ENCODE data around the gene ZNF750. TPM values are rescaled to one million over a fixed set of nuclear protein-coding genes. Genes with fewer than 3 reads are reported as not detected.

ZNF750 gene
- total RNA-seq: 1 to 10 TPM in 2 of 8 experiments, under 1 TPM in 6; 0.07 to 2.5 (median 0.42) TPM

DNA sequence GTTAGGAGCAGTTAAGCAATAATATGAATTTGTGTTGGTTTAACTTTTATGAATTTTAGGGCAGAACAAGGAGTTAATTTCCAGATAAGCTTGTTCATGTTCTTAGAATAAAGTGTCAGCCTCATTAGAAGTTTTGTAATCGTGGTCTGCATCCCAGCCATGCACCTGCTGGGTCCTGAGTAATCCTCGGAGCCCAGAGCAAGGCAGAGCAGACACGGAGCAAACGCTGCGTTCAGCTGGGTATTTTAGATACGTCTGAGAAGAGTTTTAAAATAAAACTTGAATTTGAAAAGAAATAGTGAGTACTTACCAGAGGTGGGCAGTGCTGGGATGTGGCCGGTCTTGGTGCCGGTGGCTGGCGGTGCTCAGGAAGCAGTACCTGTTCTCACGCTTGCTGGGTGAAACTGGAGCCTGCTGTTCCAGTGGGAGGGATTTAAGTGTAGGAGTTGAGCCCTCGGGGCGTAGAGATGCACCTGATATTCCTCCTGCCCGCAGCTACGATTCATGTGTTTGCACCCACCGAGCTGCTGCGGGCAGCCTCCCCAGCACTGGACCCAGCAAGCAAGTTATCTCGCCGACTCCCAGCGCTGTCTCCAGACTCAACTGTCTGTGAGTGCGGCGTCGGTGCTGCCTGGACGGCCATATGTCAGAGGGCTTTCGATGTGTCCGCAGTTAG, at the start of gene ZNF750:
Gene ZNF750 (minus strand): TSS at position 406 of the 676 bp plus-strand sequence. CDS start 7,568 bp downstream, outside the sequence.
- 60 to 97% (median 90%) methylated on average over 2 to 11 of the region's 25 CpGs; no CpG with 5 or more reads in 2 of the 10 experiments for WGBS, 10 experiments
- no peak for ATAC-seq (replicated peaks in 6 of 8)
- Histone ChIP-seq H3K4me3 (no peak within 1 kb of the TSS), H3K27ac (no peak within 1 kb of the TSS), H3K4me1 (replicated peaks in 1 of 2) (peaks cover 22 to 23% of the 10 kb centered on the region in 2 donors)
- in situ Hi-C loops (cut with MboI; ENCODE audit: low pct_unique_long_range_greater_than_20kb in 2 of 9, low sequenced_read_pairs in 9 of 9, unreplicated experiment in 9 of 9): no loop called here

DNA sequence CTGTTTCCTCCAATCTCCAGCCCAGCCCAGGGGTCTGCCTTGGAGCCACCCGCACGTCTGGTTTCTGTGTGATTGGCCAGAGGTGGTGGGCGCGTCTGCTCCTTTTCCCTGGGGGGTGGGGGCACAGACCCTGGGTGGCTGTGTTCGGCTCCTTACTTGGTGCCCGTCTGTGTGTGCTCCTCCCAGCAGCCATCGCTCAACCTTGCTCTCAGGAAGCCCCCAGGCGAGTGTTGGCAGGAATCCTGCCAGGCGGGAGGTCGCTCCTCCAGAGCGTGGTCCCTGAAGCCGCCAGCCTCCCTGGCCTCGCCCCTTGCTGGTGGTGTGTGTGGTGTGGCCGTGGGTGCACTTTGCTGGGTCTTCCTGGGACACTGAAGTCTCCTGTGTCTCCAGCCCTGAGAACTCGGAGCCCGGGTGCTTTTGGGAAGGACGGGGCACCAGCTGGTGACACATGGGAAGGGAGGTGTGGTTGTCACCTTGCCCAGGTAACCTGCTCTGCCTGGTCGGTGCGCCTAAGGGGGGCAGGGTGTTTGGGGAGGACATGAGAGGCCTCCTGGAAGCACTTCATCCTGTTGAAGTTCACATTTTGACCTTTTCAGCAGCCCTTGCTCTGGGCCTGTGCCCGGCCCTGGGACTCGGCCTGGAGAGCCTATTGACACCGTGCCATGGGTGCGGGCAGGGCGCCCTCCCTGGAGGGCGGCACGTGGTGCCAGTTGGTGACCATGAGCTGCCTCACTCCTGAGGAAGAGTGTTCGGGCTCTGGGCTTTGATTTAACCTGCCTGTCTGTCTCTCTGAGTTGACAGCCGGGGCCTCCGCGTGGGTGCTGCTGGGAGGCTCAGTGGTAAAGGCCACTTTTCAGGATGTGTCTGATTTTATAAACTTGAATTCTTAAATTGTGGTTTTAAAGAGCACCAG, 49.0 kb upstream of the ZNF750 start:
- Histone ChIP-seq H3K4me3 (no peak overlapping the region), H3K4me1 (replicated peaks in 1 of 2) (peaks cover 9 to 11% of the 10 kb centered on the region in 2 donors), H3K27ac (no peak overlapping the region)
- no peak for ATAC-seq (replicated peaks in 6 of 8)
- 80 to 100% (median 91%) methylated on average over 1 to 11 of the region's 30 CpGs; no CpG with 5 or more reads in 3 of the 10 experiments for WGBS, 10 experiments
- in situ Hi-C loops (cut with MboI; ENCODE audit: low pct_unique_long_range_greater_than_20kb in 2 of 9, low sequenced_read_pairs in 9 of 9, unreplicated experiment in 9 of 9): no loop called here

DNA sequence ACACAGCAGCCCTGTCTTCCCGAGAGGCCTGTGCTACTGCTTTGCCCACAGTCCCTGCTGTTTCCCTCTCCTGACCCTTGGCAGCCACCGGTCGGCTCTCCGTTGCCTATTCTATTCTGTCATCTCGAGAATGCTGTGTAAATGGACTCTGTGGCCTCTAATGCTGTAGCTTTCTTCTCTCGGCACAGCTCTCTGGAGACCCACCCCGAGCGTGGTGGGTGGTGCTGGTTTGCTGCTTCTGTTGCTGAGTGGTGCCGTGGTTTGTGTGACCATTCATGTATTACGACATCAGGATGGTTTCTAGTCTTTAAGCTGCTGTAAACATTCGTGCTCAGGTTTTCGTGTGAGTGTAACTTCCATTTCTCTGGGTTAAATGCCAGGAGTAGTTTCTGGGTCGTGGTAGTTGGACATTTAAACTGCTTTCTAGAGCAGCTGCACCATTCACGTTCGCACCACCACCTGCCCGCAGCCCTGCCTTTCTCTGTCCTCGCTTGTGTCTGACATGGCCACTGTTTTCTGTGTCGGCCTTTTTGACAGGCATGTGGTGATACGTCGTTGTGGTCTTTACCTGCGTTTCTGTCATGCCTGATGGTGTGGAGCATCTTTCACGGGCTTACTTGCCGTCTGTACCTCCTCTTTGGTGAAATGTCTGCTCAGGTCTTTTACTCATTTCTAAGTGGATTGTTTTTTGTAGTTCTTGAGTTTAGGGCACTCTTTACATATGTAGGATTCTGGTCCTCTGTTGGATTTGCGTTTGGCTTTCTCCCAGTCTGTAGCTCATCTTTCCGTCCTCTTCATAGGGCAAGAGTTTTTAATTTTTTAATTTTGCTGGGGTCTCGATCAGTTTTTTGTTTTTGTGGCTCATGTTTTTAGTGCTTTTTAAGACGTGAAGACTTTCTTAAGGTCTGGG, 47.7 kb upstream of the ZNF750 start:
- no peak for ATAC-seq (replicated peaks in 6 of 8)
- WGBS, 10 experiments: 93 to 100% (median 95%) methylated on average over 4 to 21 of the region's 27 CpGs
- in situ Hi-C loops (cut with MboI; ENCODE audit: low pct_unique_long_range_greater_than_20kb in 2 of 9, low sequenced_read_pairs in 9 of 9, unreplicated experiment in 9 of 9): no loop called here
- H3K27ac ChIP-seq: no peak overlapping the region
- H3K4me3 ChIP-seq: no peak overlapping the region
- H3K4me1 ChIP-seq (replicated peaks in 1 of 2): peaks cover 9 to 11% of the 10 kb centered on the region in 2 donors

DNA sequence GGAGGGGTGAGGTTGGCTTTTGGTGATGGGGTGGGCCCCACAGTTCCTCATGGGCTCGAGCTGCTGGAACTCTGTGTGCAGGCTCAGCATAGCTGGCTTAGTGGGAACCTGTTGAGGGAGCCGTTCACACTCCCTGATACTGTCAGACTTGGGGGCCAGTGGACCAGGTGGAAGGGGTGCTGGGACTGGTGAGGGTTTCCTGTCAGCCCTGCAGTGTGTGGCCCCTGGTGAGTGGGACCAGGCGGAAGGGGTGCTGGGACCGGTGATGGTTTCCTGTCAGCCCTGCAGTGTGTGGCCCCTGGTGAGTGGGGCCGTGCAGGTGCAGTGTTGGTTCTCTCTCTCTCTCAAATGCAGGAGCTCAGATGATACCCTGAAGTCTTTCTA, 45.1 kb upstream of the ZNF750 start:
- Histone ChIP-seq H3K27ac (no peak overlapping the region), H3K4me1 (replicated peaks in 1 of 2) (peaks cover 9 to 11% of the 10 kb centered on the region in 2 donors), H3K4me3 (no peak overlapping the region)
- ATAC-seq (replicated peaks in 6 of 8): no peak
- in situ Hi-C loops (cut with MboI; ENCODE audit: low pct_unique_long_range_greater_than_20kb in 2 of 9, low sequenced_read_pairs in 9 of 9, unreplicated experiment in 9 of 9): no loop called here
- WGBS, 10 experiments: 80 to 100% methylated on average over 1 of the region's 5 CpGs; no CpG with 5 or more reads in 8 of the 10 experiments

DNA sequence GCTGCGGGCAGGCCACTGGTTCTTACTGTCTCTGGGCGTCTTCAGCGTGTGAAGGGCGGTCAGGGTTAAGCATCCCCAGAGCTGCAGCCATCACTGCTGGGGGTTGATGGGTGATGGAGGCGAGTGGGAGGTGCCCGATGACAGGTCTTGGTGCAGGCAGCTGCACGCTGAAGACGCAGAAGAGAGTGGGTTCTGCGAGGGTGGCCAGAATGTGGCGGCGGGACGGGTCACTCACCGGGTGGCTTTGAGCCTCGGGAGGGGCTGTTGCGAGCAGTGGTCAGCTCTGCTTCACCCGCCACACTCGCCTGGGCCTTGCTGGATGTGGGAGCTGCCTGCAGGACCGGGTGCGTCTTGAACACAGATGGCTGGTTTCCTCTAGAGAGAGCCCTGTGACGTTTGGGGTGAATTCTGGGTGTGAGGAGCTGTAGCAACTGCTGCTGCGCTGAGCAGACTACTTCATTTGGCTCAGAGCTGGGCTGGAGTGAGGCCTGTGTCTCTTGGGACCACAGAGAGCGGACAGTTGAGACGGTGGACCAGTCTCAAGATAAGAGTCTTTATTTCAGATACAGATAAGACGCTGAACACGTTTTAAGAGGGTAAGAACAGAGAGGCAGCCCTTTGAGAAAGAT, 44.6 kb upstream of the ZNF750 start:
- H3K4me3 ChIP-seq: no peak overlapping the region
- H3K4me1 ChIP-seq (replicated peaks in 1 of 2): peaks cover 9 to 11% of the 10 kb centered on the region in 2 donors
- ATAC-seq (replicated peaks in 6 of 8): peak in 1 of 8 experiments; percentile 19
- 50 to 100% (median 89%) methylated on average over 1 to 13 of the region's 25 CpGs; no CpG with 5 or more reads in 4 of the 10 experiments for WGBS, 10 experiments
- H3K27ac ChIP-seq: no peak overlapping the region
- in situ Hi-C loops (cut with MboI; ENCODE audit: low pct_unique_long_range_greater_than_20kb in 2 of 9, low sequenced_read_pairs in 9 of 9, unreplicated experiment in 9 of 9): no loop called here

DNA sequence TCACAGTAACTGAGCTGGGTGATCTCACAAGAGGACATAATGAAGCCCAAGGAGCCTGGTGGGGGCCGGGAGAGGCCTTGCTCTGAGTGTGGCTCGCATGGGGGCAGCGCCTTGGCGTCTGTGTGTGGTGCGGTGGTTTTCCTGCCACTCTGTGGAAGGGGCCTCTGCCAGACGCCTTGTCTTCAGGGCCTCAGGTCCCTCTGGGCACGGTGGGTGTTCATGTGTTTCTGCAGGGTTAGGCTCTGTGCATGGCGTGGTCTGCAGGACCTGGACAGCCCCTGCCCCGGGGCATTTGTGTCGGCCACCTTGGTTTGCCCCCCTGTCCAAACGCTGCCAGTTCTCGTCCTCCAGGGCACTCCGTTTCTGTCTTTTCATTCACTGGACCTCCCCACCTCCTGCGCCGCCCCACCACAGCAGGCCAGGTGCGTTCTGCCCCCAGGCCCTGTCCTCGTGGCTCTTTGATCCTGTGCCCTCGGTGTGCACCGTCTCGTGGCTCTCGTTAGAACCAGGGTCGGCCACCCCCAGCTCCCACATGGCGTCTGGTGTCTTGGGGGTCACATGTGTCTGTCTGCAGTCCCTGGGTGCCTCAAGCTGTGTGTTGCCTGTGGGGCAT, 43.7 kb upstream of the ZNF750 start:
- WGBS, 10 experiments: 62 to 100% methylated on average over 1 to 3 of the region's 23 CpGs; no CpG with 5 or more reads in 8 of the 10 experiments
- Histone ChIP-seq H3K4me1 (replicated peaks in 1 of 2) (peaks cover 9 to 11% of the 10 kb centered on the region in 2 donors), H3K27ac (no peak overlapping the region), H3K4me3 (no peak overlapping the region)
- in situ Hi-C loops (cut with MboI; ENCODE audit: low pct_unique_long_range_greater_than_20kb in 2 of 9, low sequenced_read_pairs in 9 of 9, unreplicated experiment in 9 of 9): no loop called here
- ATAC-seq (replicated peaks in 6 of 8): no peak

DNA sequence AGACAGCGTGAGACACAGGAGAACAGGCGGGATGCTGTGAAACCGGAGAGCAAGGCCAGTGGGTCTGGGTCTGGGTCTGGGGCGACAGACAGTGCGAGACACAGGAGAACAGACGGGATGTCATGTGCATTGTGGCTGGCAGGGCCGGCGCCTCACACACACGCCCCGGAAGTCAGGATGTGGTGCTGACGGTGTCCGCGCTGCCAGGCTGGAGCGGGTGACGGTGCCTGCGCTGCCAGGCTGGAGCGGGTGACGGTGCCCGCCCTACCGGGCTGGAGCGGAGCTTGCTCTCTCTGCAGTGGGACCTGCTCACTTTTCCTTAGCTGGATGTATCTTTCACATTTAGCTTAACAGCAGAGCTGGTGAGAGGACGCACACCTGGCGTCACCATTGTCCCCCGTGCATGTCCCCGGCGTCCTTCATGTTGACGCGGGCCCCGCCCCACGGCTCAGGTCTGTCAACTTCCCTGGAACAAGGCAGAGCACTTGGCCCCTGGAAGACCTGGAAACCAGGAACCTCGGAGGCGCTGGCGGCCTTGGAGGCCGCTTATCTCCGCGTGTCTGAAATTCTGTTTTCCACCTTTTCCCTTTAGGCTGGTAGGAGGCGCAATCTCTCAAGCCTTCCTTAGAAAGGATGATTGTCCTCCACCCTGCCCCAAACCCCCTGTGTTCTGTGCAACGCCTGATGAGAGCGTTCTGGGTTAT, 43.0 kb upstream of the ZNF750 start:
- in situ Hi-C loops (cut with MboI; ENCODE audit: low pct_unique_long_range_greater_than_20kb in 2 of 9, low sequenced_read_pairs in 9 of 9, unreplicated experiment in 9 of 9): no loop called here
- Histone ChIP-seq H3K4me3 (no peak overlapping the region), H3K27ac (no peak overlapping the region), H3K4me1 (replicated peaks in 1 of 2) (peaks cover 9 to 11% of the 10 kb centered on the region in 2 donors)
- ATAC-seq (replicated peaks in 6 of 8): peak in 1 of 8 experiments; percentile 27
- WGBS, 10 experiments: 70 to 100% (median 90%) methylated on average over 1 to 20 of the region's 39 CpGs; no CpG with 5 or more reads in 5 of the 10 experiments

DNA sequence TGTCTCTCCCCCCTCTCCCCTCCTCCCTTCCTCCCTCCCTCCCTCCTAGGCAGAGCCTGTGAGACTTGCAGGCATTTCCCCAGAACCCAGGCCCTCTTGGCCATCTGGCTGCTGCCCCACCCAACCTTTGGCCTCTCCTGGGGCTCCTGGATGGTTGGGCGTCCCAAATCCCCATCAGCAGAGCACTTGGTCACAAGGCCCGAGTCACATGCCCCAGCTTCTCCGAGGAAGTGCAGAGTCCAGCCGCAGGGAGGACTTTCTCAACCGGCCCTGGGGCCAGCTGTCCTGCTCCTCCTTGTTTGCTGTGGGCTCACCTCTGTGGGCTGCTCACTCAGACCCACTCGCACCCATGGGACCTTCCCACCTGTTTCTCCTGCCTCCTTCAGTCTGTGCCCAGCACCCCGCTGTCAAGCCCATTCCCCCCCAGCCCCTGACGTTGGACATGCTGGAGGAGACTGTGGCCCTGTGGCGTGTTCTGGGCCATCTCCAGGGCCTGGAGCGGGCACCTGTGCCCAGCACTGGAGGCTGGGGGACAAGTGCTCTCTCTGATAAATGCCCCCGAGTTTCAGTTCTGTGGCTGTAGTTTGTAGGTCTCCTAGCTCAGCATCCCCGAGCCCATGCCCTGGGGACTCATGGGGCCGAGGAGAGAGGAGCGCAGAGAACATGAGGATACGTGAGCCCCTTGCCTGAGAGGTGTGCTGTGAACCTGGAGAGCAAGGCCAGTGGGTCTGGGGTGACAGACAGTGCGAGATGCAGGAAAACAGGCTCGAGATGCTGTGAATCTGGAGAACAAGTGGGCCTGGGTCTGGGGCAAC, 42.3 kb upstream of the ZNF750 start:
- 0 to 100% (median 100%) methylated on average over 1 to 2 of the region's 17 CpGs; no CpG with 5 or more reads in 5 of the 10 experiments for WGBS, 10 experiments
- Histone ChIP-seq H3K27ac (no peak overlapping the region), H3K4me1 (replicated peaks in 1 of 2) (peaks cover 9 to 11% of the 10 kb centered on the region in 2 donors), H3K4me3 (no peak overlapping the region)
- ATAC-seq (replicated peaks in 6 of 8): peak in 4 of 8 experiments; percentile 11 to 78 (median 62)
- in situ Hi-C loops (cut with MboI; ENCODE audit: low pct_unique_long_range_greater_than_20kb in 2 of 9, low sequenced_read_pairs in 9 of 9, unreplicated experiment in 9 of 9): no loop called here

DNA sequence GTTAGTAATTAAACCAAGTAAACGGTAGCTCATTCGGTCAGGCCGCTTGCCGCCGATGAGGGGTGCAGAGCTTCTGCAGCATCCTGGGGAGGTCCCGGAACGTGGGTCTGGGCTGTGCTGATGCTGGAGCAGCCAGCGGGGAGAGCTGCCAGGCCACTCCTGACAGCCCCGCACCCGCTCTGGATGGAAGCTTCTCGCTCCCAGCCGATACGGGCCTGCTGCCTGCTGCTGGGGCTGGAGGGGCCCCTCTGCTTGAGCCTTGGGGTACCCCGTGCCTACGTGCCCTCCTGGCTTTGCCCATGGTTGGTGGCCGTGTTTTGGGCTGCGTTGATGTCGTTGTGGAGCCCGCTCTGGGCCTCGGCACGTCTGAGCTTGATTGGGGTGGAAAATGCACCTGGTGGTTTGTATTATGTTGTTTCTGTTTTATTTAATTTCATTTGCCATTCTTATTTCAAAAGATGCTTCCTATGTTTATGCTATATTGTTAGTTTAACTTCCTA, 41.6 kb upstream of the ZNF750 start:
- ATAC-seq (replicated peaks in 6 of 8): no peak
- Histone ChIP-seq H3K4me1 (replicated peaks in 1 of 2) (peaks cover 9 to 11% of the 10 kb centered on the region in 2 donors), H3K4me3 (no peak overlapping the region), H3K27ac (no peak overlapping the region)
- in situ Hi-C loops (cut with MboI; ENCODE audit: low pct_unique_long_range_greater_than_20kb in 2 of 9, low sequenced_read_pairs in 9 of 9, unreplicated experiment in 9 of 9): no loop called here
- 60 to 100% (median 88%) methylated on average over 1 to 6 of the region's 21 CpGs; no CpG with 5 or more reads in 4 of the 10 experiments for WGBS, 10 experiments

DNA sequence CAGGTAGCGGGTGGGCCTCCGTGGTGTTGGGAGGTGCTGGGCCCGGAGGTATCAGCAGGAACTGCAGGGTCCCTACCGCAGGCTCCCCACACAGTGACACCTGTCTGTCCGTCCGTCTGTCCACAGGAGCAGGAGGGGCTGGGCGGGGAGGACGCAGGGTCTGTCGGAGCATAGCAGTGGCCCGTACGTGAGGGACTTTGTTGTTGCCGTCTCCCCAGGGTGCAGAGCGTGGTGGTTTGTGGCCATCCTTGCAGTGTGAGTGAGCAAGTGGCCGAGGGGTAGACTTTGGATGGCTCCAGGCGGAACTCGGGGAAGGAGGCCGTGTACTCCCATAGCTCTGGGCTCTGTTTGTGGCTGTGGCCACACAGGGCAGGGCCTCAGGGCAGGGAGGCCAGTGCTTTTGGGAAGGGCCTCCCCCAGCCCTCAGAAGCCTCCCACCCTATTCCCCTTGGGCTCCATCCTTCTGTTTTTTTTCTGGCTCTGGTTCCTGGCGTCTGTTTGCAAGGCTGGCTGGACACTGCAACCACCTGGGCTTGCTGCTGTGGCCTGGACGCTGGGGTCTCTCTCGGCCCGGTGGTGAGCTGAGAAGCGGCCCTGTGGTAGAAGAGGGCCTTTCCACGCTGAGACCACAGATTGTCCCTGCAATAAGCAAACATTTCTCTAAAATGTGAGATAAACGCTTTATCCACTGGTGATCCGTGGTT, 41.0 kb upstream of the ZNF750 start:
- in situ Hi-C loops (cut with MboI; ENCODE audit: low pct_unique_long_range_greater_than_20kb in 2 of 9, low sequenced_read_pairs in 9 of 9, unreplicated experiment in 9 of 9): no loop called here
- peaks cover 5 to 7% of the 10 kb centered on the region in 2 donors for H3K4me1 ChIP-seq (replicated peaks in 1 of 2)
- WGBS, 10 experiments: 74 to 100% (median 89%) methylated on average over 1 to 7 of the region's 25 CpGs; no CpG with 5 or more reads in 6 of the 10 experiments
- H3K4me3 ChIP-seq: no peak overlapping the region
- no peak overlapping the region for H3K27ac ChIP-seq
- no peak for ATAC-seq (replicated peaks in 6 of 8)

Data from motor neuron (in vitro differentiated cells).